ENCODE results near the gene TNFRSF1A.

DNA sequence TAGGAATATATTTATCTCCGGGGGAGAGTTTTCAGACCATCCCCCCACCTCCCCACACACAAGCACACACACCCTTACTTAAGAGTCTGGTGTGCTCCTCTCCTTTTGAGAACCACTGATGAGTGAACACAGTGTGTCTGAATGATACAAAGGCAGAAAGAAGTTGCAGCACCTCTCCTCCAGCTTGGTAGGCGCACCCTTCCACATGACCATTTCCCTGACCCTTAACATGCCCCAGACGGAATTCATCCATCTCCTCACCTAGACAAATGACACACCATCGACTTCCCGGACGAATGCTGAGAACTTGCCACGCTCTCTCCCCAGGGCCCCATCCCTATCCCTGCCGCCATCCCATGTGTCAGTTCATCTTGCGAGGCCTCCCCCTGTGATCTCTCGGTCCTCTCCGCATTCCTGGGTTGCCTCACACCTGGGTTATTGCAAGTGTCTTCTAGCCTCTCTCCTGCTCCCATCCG, 3.9 kb downstream of the TNFRSF1A start:
- TF ChIP-seq CTCF (conservative IDR thresholded peaks at IDR 0.05; ENCODE audit: low read depth, low read length) (no peak), EZH2phosphoT487 (IDR thresholded peaks at IDR 0.05; ENCODE audit: borderline replicate concordance, low read length) (no peak), EZH2 (IDR thresholded peaks at IDR 0.05; ENCODE audit: low read length, unreplicated experiment) (no peak)
